ENCODE measurements around the gene LTB4R2.

DNA sequence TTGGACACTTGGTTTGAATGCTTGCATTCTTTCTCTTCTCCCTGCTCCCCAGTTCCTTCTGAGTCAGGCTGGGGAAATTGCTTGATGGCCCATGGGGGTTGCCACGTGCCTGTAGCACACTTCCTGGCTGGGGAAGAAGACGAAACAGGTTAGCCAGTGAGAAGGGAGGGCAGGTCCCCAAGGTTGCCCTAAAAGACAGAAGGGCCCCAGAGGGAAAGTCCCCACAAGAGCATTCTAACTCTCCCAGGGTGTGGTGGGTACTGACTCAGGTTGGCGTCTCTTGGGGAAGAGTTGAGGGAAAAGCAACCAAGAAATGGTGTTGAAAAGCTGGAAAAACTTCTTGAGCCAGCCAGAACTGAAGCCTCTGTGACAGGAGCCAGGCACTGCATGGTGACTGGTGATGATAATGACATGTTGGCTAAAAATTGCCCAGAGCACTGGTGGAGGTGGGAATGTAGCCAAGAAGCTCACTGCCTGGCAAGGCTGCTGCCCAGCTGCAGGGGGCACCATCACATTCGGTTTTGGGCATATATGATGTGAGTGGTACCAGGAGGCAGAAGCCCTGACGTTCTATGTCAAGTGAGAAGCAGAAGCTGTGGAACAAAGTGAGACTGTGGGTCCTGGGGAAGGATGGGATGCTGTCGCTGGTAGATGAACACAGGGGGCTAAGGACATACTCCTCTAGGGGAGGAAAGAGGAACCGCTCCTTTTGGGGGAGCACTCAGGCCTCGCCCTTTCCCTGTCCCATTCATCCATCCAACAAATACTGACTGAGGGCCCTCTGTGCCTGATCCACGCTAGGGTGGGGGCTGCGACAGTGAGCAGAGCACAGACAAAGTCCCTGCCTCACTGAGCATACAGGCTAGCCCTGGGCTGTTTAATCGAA lies 30.4 kb upstream of the LTB4R2 start:
- no peak for TF ChIP-seq EZH2 (IDR thresholded peaks at IDR 0.05; ENCODE audit: borderline replicate concordance, low read length)
- TF ChIP-seq, protein P1, sequence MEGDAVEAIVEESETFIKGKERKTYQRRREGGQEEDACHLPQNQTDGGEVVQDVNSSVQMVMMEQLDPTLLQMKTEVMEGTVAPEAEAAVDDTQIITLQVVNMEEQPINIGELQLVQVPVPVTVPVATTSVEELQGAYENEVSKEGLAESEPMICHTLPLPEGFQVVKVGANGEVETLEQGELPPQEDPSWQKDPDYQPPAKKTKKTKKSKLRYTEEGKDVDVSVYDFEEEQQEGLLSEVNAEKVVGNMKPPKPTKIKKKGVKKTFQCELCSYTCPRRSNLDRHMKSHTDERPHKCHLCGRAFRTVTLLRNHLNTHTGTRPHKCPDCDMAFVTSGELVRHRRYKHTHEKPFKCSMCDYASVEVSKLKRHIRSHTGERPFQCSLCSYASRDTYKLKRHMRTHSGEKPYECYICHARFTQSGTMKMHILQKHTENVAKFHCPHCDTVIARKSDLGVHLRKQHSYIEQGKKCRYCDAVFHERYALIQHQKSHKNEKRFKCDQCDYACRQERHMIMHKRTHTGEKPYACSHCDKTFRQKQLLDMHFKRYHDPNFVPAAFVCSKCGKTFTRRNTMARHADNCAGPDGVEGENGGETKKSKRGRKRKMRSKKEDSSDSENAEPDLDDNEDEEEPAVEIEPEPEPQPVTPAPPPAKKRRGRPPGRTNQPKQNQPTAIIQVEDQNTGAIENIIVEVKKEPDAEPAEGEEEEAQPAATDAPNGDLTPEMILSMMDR (IDR thresholded peaks at IDR 0.05; ENCODE audit: low read length): peak; percentile 67

All from OCI-LY1 (cell line).